Effector CD4-positive, alpha-beta T cell (primary cell): ENCODE measurements around the gene NHS.
A peak's percentile ranks its signal among the peaks of the same experiment; 100 is the strongest.

Experiments
- DNase-seq: peaks from one replicate; pipeline ENCODE4 v3.0.0-alpha.2; 2020

The NHS gene

GRCh38 chrX:17633546-17633945 lies 258.5 kb downstream of the NHS start:
- no peak for DNase-seq

- no peak for DNase-seq
Observed at GRCh38 chrX:17634542-17635207, 259.7 kb downstream of the NHS start.

GRCh38 chrX:17635231-17635630 lies 260.2 kb downstream of the NHS start:
- DNase-seq = no peak

GRCh38 chrX:17637235-17637634 lies 262.2 kb downstream of the NHS start:
- no peak for DNase-seq

GRCh38 chrX:17638731-17639130 lies 263.7 kb downstream of the NHS start:
- DNase-seq = no peak

- no peak for DNase-seq
Observed at GRCh38 chrX:17642891-17643290, 267.9 kb downstream of the NHS start.

GRCh38 chrX:17643528-17643927 lies 268.5 kb downstream of the NHS start:
- no peak for DNase-seq

GRCh38 chrX:17644001-17644400 lies 269.0 kb downstream of the NHS start:
- DNase-seq = no peak

GRCh38 chrX:17654116-17654515 lies 279.1 kb downstream of the NHS start:
- DNase-seq = peak; percentile 21

- no peak for DNase-seq
Observed at GRCh38 chrX:17655211-17656034, 280.4 kb downstream of the NHS start.

GRCh38 chrX:17656035-17656418 lies 281.0 kb downstream of the NHS start:
- DNase-seq = no peak

- DNase-seq = no peak
Observed at GRCh38 chrX:17656556-17656955, 281.6 kb downstream of the NHS start.

- no peak for DNase-seq
Observed at GRCh38 chrX:17662391-17662790, 287.4 kb downstream of the NHS start.

- DNase-seq = no peak
Observed at GRCh38 chrX:17668929-17669328, 293.9 kb downstream of the NHS start.

- DNase-seq = no peak
Observed at GRCh38 chrX:17669458-17669857, 294.5 kb downstream of the NHS start.

- DNase-seq = no peak
Observed at GRCh38 chrX:17669891-17670290, 294.9 kb downstream of the NHS start.

GRCh38 chrX:17670874-17671273 lies 295.9 kb downstream of the NHS start:
- no peak for DNase-seq

- DNase-seq = no peak
Observed at GRCh38 chrX:17674601-17675000, 299.6 kb downstream of the NHS start.

GRCh38 chrX:17679261-17679660 lies 304.3 kb downstream of the NHS start:
- DNase-seq = no peak

GRCh38 chrX:17679820-17680219 lies 304.8 kb downstream of the NHS start:
- DNase-seq = no peak

GRCh38 chrX:17680732-17681413 lies 305.9 kb downstream of the NHS start:
- DNase-seq = no peak

GRCh38 chrX:17682259-17682658 lies 307.3 kb downstream of the NHS start:
- no peak for DNase-seq

GRCh38 chrX:17685026-17685425 lies 310.0 kb downstream of the NHS start:
- no peak for DNase-seq

GRCh38 chrX:17687648-17688047 lies 312.6 kb downstream of the NHS start:
- DNase-seq = no peak
